ENCODE results near the gene TEAD3.

Gene TEAD3

GRCh38 chr6:35427435-35427834, 69.4 kb downstream of the TEAD3 start:
- in situ Hi-C loops (cut with MboI; ENCODE audit: low sequenced_read_pairs), result no loop called here

DNA sequence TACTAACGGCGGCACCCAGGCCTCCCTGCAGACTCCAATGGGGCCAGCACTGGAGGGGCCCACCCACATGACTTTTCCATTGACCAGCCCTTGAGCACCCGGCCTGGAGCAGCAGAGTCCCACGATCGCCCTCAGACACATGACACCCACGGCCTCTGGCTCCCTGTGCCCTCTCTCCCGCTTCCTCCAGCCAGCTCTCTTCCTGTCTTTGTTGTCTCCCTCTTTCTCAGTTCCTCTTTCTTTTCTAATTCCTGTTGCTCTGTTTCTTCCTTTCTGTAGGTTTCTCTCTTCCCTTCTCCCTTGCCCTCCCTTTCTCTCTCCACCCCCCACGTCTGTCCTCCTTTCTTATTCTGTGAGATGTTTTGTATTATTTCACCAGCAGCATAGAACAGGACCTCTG, 70.8 kb downstream of the TEAD3 start:
- in situ Hi-C loops (cut with MboI; ENCODE audit: low sequenced_read_pairs), result no loop called here

DNA sequence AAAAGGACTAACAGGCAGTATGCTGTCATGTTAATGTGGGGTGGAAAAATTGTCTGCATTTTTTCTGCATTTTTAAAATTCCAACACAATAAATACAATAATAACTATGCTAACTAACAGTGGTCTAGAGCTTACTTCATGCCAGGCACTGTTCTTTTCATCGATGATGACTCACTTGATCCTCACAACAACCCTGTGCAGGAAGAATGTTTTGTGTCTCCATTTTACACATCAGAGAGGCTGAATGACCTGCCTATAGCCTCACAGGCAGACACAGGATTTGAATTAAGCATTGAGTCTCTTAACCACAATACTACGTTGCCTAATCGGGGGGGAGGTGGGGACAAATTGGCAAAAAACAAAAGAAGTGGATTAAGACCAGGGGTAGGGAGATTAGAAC, 71.6 kb downstream of the TEAD3 start:
- in situ Hi-C loops (cut with MboI; ENCODE audit: low sequenced_read_pairs), result no loop called here
